ENCODE data around the gene PRAMEF10.
"Not testable (repeated sequence)": the region's sequence is repeated elsewhere in the genome, so short reads cannot be mapped to it uniquely, and the experiment has no call there.

PRAMEF10 gene

DNA sequence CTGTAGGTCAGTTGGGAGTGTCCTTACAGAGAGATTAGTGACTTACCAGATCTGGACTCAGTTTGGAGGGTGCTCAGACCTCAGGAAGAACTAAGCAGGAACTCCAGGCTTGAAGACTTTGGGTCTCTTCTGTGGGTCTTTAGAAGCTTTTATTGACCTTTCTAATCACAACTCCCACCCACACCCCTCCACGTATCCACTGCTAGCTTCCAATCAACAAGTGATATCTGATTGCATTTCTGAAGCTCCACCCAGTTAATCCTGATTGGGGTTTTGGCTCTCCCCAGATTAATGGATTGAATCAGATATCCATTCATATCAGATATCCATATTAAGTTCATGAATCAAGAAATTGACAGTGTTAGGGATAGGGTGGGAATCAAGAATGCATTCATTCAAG lies at the start of gene PRAMEF10:
Gene PRAMEF10, minus strand, starts transcription at position 101 of the 400 bp plus-strand sequence. CDS start 2,423 bp downstream, outside the sequence.
- not testable (repeated sequence) for DNase-seq (ENCODE audit: low read depth)

DNA sequence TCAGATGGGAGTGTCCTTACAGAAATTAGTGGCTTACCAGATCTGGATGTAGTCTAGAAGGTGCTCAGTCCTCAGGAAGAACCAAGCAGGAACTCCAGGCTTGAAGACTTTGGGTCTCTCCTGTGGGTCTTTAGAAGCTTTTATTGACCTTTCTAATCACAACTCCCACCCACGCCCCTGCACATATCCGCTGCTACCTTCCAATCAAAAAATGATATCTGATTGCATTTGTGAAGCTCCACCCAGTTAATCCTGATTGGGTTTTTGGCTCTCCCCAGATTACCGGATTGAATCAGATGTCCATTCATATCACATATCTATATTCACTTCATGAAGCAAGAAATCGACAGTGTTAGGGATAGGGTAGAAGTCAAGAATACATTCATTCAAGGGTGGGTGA lies 49.4 kb upstream of the PRAMEF10 start, which contains the start of gene PRAMEF6:
Gene PRAMEF6, minus strand, starts transcription at position 101 of the 400 bp plus-strand sequence. CDS start 5,062 bp downstream, outside the sequence.
- not testable (repeated sequence) for DNase-seq (ENCODE audit: low read depth)

- not testable (repeated sequence) for DNase-seq (ENCODE audit: low read depth)
Measured at GRCh38 chr1:12924368-12924767, 26.3 kb upstream of the PRAMEF10 start.

GRCh38 chr1:12921749-12922148 lies 23.7 kb upstream of the PRAMEF10 start:
- not testable (repeated sequence) for DNase-seq (ENCODE audit: low read depth)

GRCh38 chr1:12916310-12916709 lies 18.2 kb upstream of the PRAMEF10 start, which contains the start of gene PRAMEF7:
Gene PRAMEF7, plus strand, starts transcription at chr1:12916610. Its CDS starts 1,083 bp downstream, at chr1:12917693.
- DNase-seq (ENCODE audit: low read depth), result not testable (repeated sequence)

DNA sequence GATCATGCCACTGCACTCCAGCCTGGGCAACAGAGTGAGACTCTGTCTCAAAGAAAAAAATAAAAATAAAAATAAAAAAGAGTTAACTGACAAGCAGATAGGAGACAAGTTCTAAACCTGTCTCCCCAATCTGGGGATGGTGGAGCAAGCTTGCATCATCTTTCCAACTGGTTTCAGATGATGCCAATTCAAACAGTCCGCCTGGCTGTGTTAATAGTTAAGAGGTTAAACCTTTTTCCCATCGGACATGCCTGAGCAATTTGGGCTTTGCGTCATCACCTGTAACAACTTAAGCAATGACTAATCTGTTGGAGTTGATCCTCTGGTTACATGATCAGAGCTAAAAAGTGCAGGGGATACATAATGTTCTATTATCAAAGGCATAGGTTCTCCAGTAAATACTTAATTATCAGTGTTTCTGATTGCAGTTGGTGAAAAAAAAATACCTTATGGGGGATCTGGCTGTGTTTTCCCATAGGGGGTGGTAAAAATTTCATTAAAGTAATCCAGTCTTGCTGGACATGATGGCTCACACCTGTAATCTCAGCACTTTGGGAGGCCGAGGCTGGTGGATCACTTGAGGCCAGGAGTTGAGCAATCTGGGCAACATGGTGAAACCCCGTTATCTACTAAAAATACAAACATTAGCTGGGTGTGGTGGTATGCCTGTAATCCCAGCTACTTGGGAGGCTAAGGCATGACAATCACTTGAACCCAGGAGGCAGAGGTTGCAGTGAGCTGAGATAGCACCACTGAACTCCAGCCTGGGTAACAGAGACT lies 5.9 kb upstream of the PRAMEF10 start:
- DNase-seq (ENCODE audit: low read depth), result not testable (repeated sequence)

- not testable (repeated sequence) for DNase-seq (ENCODE audit: low read depth)
Measured at GRCh38 chr1:12899186-12899585, 1.1 kb upstream of the PRAMEF10 start.

DNA sequence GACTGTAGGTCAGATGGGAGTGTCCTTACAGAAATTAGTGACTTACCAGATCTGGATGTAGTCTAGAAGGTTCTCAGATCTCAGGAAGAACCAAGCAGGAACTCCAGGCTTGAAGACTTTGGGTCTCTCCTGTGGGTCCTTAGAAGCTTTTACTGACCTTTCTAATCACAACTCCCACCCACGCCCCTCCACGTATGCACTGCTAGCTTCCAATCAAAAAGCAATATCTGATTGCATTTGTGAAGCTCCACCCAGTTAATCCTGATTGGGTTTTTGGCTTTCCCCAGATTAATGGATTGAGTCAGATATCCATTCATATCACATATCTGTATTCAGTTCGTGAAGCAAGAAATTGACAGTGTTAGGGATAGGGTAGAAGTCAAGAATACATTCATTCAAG lies 12.0 kb downstream of the PRAMEF10 start, which contains the start of gene PRAMEF4:
Gene PRAMEF4, minus strand, starts transcription at position 101 of the 400 bp plus-strand sequence. CDS start 2,807 bp downstream, outside the sequence.
- DNase-seq (ENCODE audit: low read depth), result not testable (repeated sequence)

- DNase-seq (ENCODE audit: low read depth), result not testable (repeated sequence)
Measured at GRCh38 chr1:12878453-12878852, 19.6 kb downstream of the PRAMEF10 start.

- not testable (repeated sequence) for DNase-seq (ENCODE audit: low read depth)
Measured at GRCh38 chr1:12863131-12863880, 34.8 kb downstream of the PRAMEF10 start.

GRCh38 chr1:12856786-12857185 lies 41.3 kb downstream of the PRAMEF10 start, which contains the start of gene PRAMEF2:
Gene PRAMEF2, plus strand, starts transcription at chr1:12857086. Its CDS starts 1,924 bp downstream, at chr1:12859010.
- not testable (repeated sequence) for DNase-seq (ENCODE audit: low read depth)

GRCh38 chr1:12851779-12852178 lies 46.3 kb downstream of the PRAMEF10 start:
- DNase-seq (ENCODE audit: low read depth), result peak; percentile 60

DNA sequence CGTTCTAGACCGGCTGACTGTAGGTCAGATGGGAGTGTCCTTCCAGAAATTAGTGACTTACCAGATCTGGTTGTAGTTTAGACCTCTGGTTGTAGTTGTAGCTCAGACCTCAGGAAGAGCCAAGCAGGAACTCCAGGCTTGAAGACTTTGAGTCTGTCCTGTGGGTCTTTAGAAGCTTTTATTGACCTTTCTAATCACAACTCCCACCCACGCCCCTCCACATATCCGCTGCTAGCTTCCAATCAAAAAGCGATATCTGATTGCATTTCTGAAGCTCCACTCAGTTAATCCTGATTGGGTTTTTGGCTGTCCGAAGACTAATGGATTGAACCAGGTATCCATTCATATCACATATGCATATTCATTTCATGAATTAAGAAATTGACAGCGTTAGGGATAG lies 49.5 kb downstream of the PRAMEF10 start, which contains the start of gene HNRNPCL1:
Gene HNRNPCL1, minus strand, starts transcription at position 101 of the 400 bp plus-strand sequence. CDS start 431 bp downstream, outside the sequence.
- not testable (repeated sequence) for DNase-seq (ENCODE audit: low read depth)

All from stromal cell of bone marrow (primary cell).